ENCODE measurements around the gene TSPAN9. TPM values are rescaled to one million over a fixed set of nuclear protein-coding genes. Genes with fewer than 3 reads are reported as not detected.

The TSPAN9 gene
- total RNA-seq, 1 donor: 3.5 TPM

GRCh38 chr12:3247629-3248161, 170.5 kb downstream of the TSPAN9 start:
- Histone ChIP-seq H3K9me3 (ENCODE audit: low read depth, low read length) (no peaks in the 10 kb centered on the region), H3K4me1 (ENCODE audit: insufficient read depth, low read length) (peaks cover 22% of the 10 kb centered on the region), H3K27me3 (ENCODE audit: insufficient read depth, low read length) (no peaks in the 10 kb centered on the region), H3K4me3 (ENCODE audit: low read length) (no peak overlapping the region)

DNA sequence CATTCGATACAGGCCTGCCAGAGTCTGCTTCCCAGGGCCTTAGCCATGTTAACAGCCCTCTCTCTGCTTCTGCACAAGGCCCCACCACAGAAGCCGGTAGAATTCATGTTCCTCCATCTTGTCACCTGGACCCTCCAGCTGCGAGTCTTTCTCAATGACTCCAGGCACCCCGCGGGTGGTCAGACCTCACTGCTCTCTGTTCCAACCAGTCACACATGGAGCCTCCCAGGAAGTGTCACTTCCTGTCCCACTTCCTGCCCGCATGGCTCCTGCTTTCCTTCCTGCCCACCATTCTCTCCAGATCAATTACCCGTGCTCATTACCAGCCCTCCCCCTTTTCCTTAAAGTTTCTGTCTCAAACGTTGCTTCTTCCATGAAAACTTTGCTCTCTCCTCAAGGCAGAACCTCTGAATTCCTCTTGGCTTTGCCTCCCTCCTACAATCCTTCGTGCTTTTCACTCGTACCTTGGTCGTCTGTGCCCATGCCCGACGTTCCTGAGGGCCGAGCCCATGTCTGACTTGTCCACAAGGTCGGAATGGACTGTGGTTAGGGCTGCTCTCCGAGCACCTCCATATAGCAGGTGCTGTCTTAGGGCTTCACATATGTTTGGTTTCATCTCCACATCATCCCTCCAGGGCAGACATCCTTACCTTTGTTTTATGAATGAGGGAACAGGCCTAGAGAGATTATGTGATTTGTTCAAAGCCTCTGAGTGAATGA, 172.1 kb downstream of the TSPAN9 start:
- Histone ChIP-seq H3K27me3 (ENCODE audit: insufficient read depth, low read length) (no peaks in the 10 kb centered on the region), H3K4me1 (ENCODE audit: insufficient read depth, low read length) (peaks cover 22% of the 10 kb centered on the region), H3K4me3 (ENCODE audit: low read length) (no peak overlapping the region), H3K9me3 (ENCODE audit: low read depth, low read length) (no peaks in the 10 kb centered on the region)

- no peak overlapping the region for H3K4me3 ChIP-seq (ENCODE audit: low read length)
- peaks cover 22% of the 10 kb centered on the region for H3K4me1 ChIP-seq (ENCODE audit: insufficient read depth, low read length)
- no peaks in the 10 kb centered on the region for H3K9me3 ChIP-seq (ENCODE audit: low read depth, low read length)
- H3K27me3 ChIP-seq (ENCODE audit: insufficient read depth, low read length): no peaks in the 10 kb centered on the region
These were observed 172.9 kb downstream of the TSPAN9 start for GRCh38 chr12:3250034-3250433.

DNA sequence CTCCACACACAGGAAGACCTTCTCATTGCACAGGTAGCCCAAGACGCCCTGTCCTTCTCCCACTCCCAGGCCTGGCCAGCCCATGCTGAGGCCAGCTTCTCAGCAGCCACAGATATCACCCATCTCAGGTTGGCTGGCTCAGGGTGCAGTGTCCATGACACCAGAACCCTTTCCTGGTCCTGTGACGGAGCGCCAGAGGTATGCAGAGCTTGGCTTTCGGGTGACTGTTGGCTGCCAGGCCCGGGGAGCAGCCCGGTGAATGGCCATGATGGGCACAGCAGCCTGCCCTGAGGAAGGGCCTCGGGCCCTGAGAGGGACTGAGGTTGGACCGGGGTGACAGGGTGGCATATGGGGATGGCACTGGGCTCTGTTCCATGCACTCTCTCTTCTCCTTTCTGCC, 173.4 kb downstream of the TSPAN9 start:
- H3K4me1 ChIP-seq (ENCODE audit: insufficient read depth, low read length): peaks cover 22% of the 10 kb centered on the region
- no peaks in the 10 kb centered on the region for H3K27me3 ChIP-seq (ENCODE audit: insufficient read depth, low read length)
- no peaks in the 10 kb centered on the region for H3K9me3 ChIP-seq (ENCODE audit: low read depth, low read length)
- no peak overlapping the region for H3K4me3 ChIP-seq (ENCODE audit: low read length)

DNA sequence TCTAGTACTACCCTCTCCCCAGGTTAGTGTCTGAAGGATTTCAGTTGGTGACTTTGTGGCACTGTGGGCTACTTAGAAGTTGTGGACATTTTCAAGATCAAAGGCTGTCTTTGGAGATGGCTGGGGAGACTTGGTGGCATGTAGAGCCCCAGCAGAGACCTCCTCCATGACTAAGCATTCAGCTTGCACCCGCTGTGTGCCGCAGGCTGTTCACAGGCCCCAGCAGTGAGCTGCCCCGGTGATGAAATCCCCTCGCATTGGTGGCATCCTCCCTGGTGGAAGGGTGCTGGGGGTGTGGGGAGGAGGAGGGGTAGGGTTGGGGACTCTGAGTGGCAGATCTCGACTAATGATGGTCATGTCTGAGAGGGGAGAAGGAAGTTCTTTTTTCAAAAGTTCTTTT, 173.9 kb downstream of the TSPAN9 start:
- Histone ChIP-seq H3K4me3 (ENCODE audit: low read length) (no peak overlapping the region), H3K27me3 (ENCODE audit: insufficient read depth, low read length) (no peaks in the 10 kb centered on the region), H3K9me3 (ENCODE audit: low read depth, low read length) (no peaks in the 10 kb centered on the region), H3K4me1 (ENCODE audit: insufficient read depth, low read length) (peaks cover 22% of the 10 kb centered on the region)

DNA sequence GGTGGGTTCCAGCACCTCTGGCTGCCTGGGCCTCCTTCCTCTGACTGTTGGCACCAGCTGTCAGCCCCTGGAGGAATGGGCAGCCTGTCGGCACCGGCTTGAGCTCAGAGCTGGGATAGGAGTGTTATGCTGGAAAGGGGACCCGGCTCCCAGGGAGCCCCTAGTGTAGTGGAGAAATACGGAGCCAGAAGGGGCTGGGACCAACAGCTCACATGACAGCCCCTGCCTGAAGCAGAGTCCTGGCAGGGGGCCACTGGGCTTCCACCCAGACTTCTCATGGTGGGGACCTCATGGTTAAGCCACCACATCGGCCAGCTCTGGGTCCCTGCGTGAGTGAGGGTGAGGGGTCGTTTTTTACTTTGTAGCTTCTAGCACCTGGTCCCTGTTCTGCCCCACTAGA, 174.5 kb downstream of the TSPAN9 start:
- Histone ChIP-seq H3K9me3 (ENCODE audit: low read depth, low read length) (no peaks in the 10 kb centered on the region), H3K27me3 (ENCODE audit: insufficient read depth, low read length) (no peaks in the 10 kb centered on the region), H3K4me3 (ENCODE audit: low read length) (no peak overlapping the region), H3K4me1 (ENCODE audit: insufficient read depth, low read length) (peaks cover 22% of the 10 kb centered on the region)

DNA sequence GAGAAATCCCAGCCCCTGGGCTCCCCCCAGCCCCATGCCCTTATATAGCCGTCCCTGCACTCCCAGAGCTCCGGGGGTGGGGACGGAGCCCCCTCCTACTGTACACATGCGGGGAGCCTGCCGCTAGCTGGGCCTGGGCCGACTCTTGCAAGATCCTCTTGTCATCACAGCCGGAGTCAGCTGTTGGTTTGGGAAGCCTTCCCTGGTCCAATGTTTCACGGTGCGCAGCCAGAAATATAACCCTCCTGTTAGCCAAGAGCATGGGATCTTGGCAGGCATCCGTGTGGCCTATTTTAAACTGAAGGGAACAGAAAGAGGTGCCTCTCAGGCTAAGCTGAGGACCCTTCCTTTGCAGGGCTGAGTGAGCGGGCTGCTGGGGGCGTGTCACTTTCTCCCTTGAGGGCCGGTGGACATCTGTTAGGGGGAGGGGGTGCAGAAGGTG, 175.3 kb downstream of the TSPAN9 start:
- Histone ChIP-seq H3K9me3 (ENCODE audit: low read depth, low read length) (no peaks in the 10 kb centered on the region), H3K4me3 (ENCODE audit: low read length) (no peak overlapping the region), H3K4me1 (ENCODE audit: insufficient read depth, low read length) (peaks cover 22% of the 10 kb centered on the region), H3K27me3 (ENCODE audit: insufficient read depth, low read length) (no peaks in the 10 kb centered on the region)

DNA sequence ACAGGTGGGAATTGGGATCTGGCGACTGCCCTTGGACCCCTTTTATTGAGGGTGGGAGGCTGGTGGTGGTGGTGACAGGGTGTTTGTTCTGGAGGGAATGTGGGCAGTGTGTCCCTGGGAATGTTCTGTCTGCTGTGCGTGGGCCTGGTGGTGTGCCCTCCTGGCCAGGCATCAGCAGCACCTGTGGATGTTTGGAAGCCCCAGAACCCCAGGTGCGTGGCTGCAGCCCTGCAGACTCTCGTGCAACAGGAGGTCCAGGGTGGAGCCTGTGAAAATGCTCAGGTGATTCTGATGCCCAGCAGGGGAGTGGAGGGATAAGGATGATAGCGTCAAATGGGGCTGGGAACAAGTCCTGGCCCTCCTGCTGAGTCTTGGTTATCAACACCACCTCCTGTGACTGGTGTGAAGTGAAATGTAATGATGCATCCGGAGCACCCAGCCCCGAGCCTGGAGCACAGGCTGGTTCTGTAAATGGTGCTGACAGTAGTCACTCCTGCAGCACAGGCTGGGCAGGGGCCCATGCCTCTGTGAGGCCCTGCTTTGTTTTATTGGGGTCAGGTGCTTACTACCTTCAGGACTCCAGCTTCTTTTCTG, 176.6 kb downstream of the TSPAN9 start:
- peaks cover 22% of the 10 kb centered on the region for H3K4me1 ChIP-seq (ENCODE audit: insufficient read depth, low read length)
- H3K27me3 ChIP-seq (ENCODE audit: insufficient read depth, low read length): no peaks in the 10 kb centered on the region
- no peak overlapping the region for H3K4me3 ChIP-seq (ENCODE audit: low read length)
- no peaks in the 10 kb centered on the region for H3K9me3 ChIP-seq (ENCODE audit: low read depth, low read length)

- Histone ChIP-seq H3K4me1 (ENCODE audit: insufficient read depth, low read length) (peaks cover 15% of the 10 kb centered on the region), H3K27me3 (ENCODE audit: insufficient read depth, low read length) (no peaks in the 10 kb centered on the region), H3K9me3 (ENCODE audit: low read depth, low read length) (no peaks in the 10 kb centered on the region), H3K4me3 (ENCODE audit: low read length) (no peak overlapping the region)
These were observed 177.9 kb downstream of the TSPAN9 start for GRCh38 chr12:3255057-3255456.

DNA sequence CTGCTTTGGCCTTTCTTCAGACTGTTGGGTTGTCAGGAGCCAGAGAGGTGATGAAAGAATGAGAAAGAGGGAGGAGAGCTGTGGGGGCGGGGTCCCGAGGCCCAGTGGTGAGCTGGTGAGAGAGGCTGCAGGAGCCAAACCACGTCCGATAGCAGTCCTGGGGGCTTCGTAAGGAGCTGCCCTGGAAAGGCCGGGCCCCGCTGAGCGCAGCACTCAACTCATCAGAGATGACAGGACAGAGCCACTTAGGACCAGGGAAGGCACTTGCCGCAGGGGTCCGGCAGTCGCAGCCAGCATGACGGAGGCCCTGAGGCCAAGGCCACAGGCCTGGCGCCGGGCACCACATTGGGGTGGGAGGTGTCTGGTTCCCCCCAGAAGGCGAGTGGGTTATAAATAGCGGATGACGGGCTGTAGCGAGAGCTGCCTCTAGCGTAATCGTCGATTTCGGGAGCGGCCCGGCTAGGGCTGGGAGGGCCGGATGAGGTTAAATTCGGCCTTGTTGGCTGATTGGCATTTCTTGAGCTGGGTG, 179.0 kb downstream of the TSPAN9 start:
- Histone ChIP-seq H3K27me3 (ENCODE audit: insufficient read depth, low read length) (no peaks in the 10 kb centered on the region), H3K9me3 (ENCODE audit: low read depth, low read length) (no peaks in the 10 kb centered on the region), H3K4me3 (ENCODE audit: low read length) (no peak overlapping the region), H3K4me1 (ENCODE audit: insufficient read depth, low read length) (peaks cover 4% of the 10 kb centered on the region)

- no peaks in the 10 kb centered on the region for H3K27me3 ChIP-seq (ENCODE audit: insufficient read depth, low read length)
- no peaks in the 10 kb centered on the region for H3K4me1 ChIP-seq (ENCODE audit: insufficient read depth, low read length)
- no peaks in the 10 kb centered on the region for H3K9me3 ChIP-seq (ENCODE audit: low read depth, low read length)
- H3K4me3 ChIP-seq (ENCODE audit: low read length): no peak overlapping the region
These were observed 180.2 kb downstream of the TSPAN9 start for GRCh38 chr12:3257411-3257810.

- H3K9me3 ChIP-seq (ENCODE audit: low read depth, low read length): no peaks in the 10 kb centered on the region
- H3K27me3 ChIP-seq (ENCODE audit: insufficient read depth, low read length): no peaks in the 10 kb centered on the region
- no peak overlapping the region for H3K4me3 ChIP-seq (ENCODE audit: low read length)
- no peaks in the 10 kb centered on the region for H3K4me1 ChIP-seq (ENCODE audit: insufficient read depth, low read length)
These were observed 182.8 kb downstream of the TSPAN9 start for GRCh38 chr12:3259973-3260372.

DNA sequence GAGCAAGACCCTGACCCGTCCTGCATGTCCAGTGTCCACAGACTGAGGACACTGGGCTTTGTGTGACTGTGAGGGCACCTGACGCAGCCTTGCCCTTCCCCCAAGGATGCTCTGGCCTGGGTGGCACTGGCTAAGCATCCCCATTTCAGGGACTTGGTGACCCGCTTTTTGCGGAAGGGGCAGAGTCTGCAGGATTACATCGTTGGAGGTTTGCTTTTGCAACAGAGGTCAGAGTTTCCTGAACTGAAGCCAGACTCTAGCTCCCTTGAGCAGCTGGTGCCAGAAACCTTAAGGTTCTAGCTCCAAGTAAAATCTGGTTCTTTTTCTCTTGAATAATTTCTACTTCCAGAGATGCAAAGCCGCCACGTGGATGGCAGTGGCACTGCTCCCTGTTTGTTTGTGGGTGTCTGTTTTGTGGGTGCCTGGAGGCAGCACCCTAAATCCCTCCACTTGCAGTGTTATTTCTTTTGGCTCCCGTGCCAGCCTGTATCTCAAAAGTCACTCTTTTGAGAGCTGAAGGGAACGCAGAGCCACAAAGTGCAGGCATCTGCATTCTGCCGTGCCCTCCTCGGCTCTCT, 184.7 kb downstream of the TSPAN9 start:
- no peak overlapping the region for H3K4me3 ChIP-seq (ENCODE audit: low read length)

GRCh38 chr12:3262470-3262869, 185.3 kb downstream of the TSPAN9 start:
- no peaks in the 10 kb centered on the region for H3K9me3 ChIP-seq (ENCODE audit: low read depth, low read length)
- H3K4me1 ChIP-seq (ENCODE audit: insufficient read depth, low read length): no peaks in the 10 kb centered on the region
- no peak overlapping the region for H3K4me3 ChIP-seq (ENCODE audit: low read length)
- H3K27me3 ChIP-seq (ENCODE audit: insufficient read depth, low read length): no peaks in the 10 kb centered on the region

More for the DNA sequence above, 184.7 kb downstream of the TSPAN9 start:
- no peaks in the 10 kb centered on the region for H3K27me3 ChIP-seq (ENCODE audit: insufficient read depth, low read length)
- H3K4me1 ChIP-seq (ENCODE audit: insufficient read depth, low read length): no peaks in the 10 kb centered on the region
- H3K9me3 ChIP-seq (ENCODE audit: low read depth, low read length): no peaks in the 10 kb centered on the region

DNA sequence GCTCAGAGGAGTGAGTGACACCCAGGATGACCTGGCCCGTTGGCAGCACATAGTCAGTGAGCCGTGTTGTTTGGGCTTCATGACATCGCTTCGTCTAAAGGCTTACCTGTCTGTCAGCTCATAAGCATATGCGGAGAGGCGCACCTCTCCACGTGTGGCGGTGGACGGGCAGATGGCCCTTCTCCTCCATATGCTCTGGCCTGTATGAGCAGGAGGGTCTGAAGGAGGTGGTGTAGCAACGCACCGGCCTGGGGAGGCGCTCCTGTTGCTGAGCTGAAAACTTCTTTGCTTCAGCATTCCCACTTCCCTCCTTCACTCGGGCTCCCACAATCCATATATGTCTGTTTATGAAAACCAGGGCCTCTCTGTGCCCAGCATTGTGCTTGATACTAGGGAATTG, 186.1 kb downstream of the TSPAN9 start:
- H3K4me1 ChIP-seq (ENCODE audit: insufficient read depth, low read length): no peaks in the 10 kb centered on the region
- H3K27me3 ChIP-seq (ENCODE audit: insufficient read depth, low read length): no peaks in the 10 kb centered on the region
- H3K9me3 ChIP-seq (ENCODE audit: low read depth, low read length): no peaks in the 10 kb centered on the region
- H3K4me3 ChIP-seq (ENCODE audit: low read length): no peak overlapping the region
